Activated T-cell treated with anti-CD3 and anti-CD28 coated beads, Interleukin-2, amount 50 U/mL, for 48 hours (primary cell): Measurements from ENCODE around the gene SPATA18.

Experiments
- DNase-seq, 2 experiments: peaks; one replicate each; pipeline ENCODE4 v3.0.0-alpha.2; 2020

The SPATA18 gene

GRCh38 chr4:52051213-52051614 is at the start of gene SPATA18:
Gene SPATA18 (plus strand): TSS chr4:52051304. CDS start chr4:52051705, 401 bp downstream.
- DNase-seq = peak in 1 of 2 experiments; percentile 19

- no peak for DNase-seq
These were observed 49.5 kb upstream of the SPATA18 start for GRCh38 chr4:52001616-52002015.

- no peak for DNase-seq
These were observed 46.7 kb upstream of the SPATA18 start for GRCh38 chr4:52004414-52004813.

GRCh38 chr4:52005604-52006273 is 45.4 kb upstream of the SPATA18 start:
- no peak for DNase-seq

- no peak for DNase-seq
These were observed 44.2 kb upstream of the SPATA18 start for GRCh38 chr4:52006887-52007286.

GRCh38 chr4:52010986-52011385 is 40.1 kb upstream of the SPATA18 start:
- no peak for DNase-seq

GRCh38 chr4:52012651-52013050 is 38.5 kb upstream of the SPATA18 start:
- DNase-seq = no peak

- no peak for DNase-seq
These were observed 36.2 kb upstream of the SPATA18 start for GRCh38 chr4:52014903-52015302.

GRCh38 chr4:52015366-52015765 is 35.7 kb upstream of the SPATA18 start:
- no peak for DNase-seq

- DNase-seq = no peak
These were observed 34.1 kb upstream of the SPATA18 start for GRCh38 chr4:52016981-52017380.

- no peak for DNase-seq
These were observed 33.3 kb upstream of the SPATA18 start for GRCh38 chr4:52017814-52018213.

- no peak for DNase-seq
These were observed 31.0 kb upstream of the SPATA18 start, which contains the start of gene LRRC66 for GRCh38 chr4:52019936-52020657. Gene LRRC66 (minus strand): TSS chr4:52020363. CDS start chr4:52017613, 2,750 bp downstream.

GRCh38 chr4:52028970-52029369 is 22.1 kb upstream of the SPATA18 start:
- DNase-seq = no peak

- no peak for DNase-seq
These were observed 19.1 kb upstream of the SPATA18 start for GRCh38 chr4:52032005-52032404.

- no peak for DNase-seq
These were observed 15.9 kb upstream of the SPATA18 start for GRCh38 chr4:52035190-52035589.

- DNase-seq = no peak
These were observed 14.1 kb upstream of the SPATA18 start for GRCh38 chr4:52036886-52037530.

- DNase-seq = no peak
These were observed 13.4 kb upstream of the SPATA18 start for GRCh38 chr4:52037689-52038102.

- peak; percentile 80 to 85 for DNase-seq
These were observed 12.8 kb upstream of the SPATA18 start, which contains the start of gene SGCB for GRCh38 chr4:52038103-52038912. Gene SGCB (minus strand): TSS chr4:52038299. CDS start chr4:52038259, 40 bp downstream.

GRCh38 chr4:52045028-52045427 is 6.1 kb upstream of the SPATA18 start:
- no peak for DNase-seq

- no peak for DNase-seq
These were observed 1.8 kb upstream of the SPATA18 start for GRCh38 chr4:52049266-52049665.

- DNase-seq = peak; percentile 19 to 20
These were observed 741 bp downstream of the SPATA18 start for GRCh38 chr4:52051615-52052474.

- no peak for DNase-seq
These were observed 1.3 kb downstream of the SPATA18 start for GRCh38 chr4:52052475-52052780.
